ENCODE measurements around the gene SYNDIG1L.

SYNDIG1L gene

DNA sequence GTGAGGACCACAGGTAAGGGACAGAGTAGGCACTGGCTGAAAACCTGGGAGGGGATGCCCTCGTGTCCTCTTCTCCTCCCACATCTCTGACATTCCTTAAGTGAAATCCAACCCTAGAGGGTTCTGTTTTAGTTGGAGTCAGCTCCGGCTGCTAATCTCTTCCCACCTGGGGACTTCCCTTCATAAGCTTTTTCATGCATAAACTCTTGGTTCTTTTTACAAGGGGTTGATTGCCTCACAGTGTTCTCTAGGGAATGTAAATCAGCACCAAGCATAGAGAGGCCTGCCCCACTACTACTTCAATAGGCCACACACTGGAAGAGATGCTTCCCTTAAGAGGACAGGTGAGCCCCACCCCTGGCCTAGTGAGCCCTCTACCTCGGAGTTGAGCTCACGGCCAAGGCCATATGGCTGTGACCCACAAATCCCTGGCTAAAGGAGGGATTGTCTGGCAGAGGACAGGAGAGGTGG lies 3.2 kb upstream of the SYNDIG1L start:
- DNase-seq: no peak

DNA sequence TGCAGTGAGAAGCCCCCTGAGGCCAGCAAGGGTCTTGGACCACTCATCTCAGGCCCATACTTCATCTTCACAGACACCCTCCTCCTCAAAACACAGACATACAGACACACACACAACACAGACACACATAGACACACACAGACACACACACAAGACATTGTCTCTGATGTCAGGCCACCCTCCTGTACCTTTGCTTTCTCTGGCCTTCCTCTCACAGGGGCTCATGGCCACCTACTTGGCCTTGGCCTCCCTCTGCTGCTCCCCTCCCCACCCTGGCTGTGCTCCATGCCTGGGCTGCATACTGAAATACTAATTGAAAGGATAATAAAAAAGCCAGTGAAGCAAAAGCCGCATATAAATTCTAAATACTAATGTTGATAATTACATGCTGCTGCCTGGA lies 1.6 kb upstream of the SYNDIG1L start:
- no peak for DNase-seq

DNA sequence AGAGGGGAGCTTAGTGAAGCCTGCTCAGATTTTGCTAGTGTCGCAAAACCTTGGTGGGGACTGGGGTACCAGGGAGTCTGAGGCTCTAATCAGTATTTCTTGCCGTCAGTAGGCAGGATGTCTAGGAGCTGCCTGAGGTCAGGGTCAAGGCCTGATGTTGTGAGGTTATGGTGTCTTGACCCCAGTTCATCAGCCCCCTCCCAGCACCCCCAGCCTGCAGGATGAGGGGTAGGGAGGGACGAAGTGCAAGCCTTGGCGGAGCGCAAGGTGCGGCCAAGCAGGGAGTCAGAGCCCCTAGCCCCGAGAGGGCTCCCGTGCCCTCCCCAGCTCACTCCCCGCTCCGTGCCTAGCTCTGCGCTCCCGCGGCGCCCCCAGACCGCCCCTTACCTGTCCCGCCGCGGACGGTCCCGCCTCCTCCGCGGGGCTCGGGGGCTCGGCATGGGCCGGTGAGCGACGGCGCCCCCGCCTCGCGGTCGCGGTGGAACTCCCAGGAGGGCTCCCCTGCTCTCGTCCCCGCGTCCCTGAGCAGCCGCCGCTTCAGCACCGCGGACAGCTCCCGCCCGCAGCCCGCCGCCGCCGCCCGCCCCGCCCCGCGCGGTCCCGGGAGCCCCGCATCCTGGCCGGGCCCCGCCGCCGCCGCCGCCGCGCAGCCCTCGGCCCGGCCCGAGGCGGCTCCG lies 347 bp downstream of the SYNDIG1L start:
- peak; percentile 10 to 57 (median 30) for DNase-seq

DNA sequence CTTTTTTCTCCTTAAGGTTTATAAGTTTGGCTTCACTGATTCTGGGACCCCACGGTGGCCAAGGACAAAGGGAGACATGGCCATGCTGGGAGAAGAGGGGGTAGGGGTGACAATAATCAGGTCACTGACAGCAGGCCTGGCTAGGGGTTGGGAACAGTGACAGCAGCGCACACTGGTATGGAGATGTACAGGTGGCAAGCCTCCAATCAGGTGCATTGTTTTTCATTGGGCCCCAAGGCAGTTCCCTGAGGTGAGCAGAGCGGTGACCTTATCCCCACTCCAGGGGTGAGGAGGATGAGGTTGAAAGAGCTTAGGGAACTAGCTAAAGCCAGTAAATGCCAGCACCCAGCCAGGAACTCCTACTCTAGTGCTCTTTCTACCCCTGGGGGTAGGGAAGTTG lies 1.4 kb downstream of the SYNDIG1L start:
- no peak for DNase-seq

DNA sequence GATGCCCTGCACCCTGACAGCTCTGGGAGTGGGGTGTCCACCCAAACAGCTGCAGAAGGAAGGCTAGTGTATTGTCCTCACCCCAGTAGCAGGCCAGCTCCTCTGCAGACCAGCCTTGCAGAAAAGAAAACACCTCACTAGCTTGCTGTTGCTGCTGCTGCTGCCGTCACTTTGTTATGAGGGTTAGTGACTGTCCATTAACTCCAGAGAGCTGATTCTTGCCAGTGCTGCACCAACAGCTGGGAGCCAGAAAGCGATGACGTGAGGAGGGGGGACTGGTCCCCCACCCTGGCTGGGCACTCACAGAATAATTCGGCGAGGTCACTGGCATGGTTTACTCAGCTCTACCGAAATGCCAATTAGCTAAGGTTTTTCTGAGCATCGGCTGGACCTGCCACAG lies 2.8 kb downstream of the SYNDIG1L start:
- no peak for DNase-seq

DNA sequence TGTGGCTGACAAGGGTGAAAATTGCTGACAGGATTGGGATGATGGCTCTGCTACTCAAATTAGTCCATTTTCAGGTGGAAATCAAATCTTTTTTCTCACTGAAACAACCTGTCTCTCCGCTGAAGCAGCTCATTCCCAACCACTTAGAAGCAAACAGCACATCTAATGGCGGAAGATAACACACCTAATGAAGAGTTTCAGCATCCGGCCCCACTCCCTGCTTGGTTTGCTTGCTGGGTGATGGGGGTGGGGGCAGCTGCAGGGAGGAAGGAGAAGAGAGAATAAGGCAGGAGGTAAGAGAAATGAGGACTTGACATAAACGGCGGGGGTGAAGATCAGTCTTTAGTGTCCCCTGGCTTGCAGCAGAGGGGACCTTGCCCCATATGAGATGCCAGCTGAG lies 4.0 kb downstream of the SYNDIG1L start:
- no peak for DNase-seq

DNA sequence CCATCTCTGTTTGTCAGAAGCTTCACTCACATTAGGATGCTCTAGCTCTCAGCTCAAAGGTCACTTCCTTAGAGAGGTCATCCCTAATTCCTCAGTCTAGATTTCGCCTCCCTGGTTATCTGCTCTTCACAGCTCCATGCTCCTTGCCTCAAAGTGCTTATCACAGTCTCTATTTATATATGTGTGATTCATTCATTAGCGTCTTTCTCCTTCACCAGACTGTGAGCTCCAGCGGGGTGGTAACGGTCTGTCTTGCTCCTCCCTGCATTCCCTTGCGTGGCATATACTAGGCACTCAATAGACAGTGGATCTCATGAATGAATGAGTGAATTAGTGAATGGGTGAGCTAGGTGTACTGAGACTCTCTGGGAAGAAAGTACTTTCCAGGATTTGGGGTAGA lies 6.9 kb downstream of the SYNDIG1L start:
- DNase-seq: no peak

DNA sequence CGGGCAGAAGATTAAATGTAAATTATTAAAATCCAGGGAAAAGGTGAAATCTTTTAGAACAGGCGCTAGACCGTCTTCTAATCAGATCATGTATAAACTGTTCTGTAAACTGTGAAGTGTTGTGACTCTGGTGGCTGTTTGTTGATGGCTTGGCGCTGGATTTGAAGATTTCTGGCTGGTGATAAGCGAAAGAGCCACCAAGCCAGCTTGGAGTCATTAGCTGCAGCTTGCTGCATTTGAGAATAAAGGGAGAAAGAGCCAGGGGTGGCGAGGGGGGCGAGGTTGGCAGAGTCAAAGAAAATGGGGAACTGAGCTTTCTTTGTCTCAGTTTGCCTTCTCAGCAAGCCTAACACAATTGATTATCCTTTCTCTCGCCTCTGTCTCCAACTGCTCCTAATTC lies 8.0 kb downstream of the SYNDIG1L start:
- DNase-seq: no peak

DNA sequence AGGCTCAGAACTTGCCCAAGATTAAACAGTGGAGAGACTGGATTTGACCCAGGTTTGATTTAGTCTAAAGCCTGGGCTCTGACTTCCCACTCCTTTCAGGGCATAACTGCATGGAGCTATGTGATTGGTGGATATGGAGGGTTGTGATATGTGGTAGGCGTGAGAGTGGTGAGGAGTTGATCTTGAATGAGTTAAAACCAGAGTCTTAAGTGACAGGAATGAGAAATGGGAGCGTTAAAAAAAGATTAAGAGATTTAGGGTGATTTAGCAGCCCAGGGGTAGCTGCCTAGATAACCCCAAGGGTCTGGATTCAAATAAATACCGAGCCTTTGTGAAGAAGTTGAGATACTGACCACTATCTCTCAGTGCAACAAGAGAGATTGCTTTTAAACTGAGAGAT lies 8.4 kb downstream of the SYNDIG1L start:
- no peak for DNase-seq

DNA sequence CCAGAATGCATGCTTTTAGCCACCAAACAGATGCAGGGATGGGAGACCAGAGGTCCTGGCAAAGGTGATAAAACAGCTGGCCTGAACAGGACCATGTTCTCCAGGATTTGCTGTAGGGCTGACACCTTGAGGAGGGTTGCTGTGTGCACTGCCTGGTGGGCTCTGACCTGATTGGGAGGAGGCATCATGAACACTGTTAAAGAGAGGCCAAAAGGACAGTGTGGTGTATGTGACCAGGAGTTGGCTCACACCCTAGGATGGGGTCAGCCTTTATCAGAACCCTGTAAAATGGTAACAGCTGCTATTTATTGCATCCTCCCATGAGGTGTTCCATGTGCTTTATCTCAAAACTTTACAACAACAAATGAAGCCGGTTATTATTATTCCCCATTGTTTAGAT lies 8.8 kb downstream of the SYNDIG1L start:
- no peak for DNase-seq

DNA sequence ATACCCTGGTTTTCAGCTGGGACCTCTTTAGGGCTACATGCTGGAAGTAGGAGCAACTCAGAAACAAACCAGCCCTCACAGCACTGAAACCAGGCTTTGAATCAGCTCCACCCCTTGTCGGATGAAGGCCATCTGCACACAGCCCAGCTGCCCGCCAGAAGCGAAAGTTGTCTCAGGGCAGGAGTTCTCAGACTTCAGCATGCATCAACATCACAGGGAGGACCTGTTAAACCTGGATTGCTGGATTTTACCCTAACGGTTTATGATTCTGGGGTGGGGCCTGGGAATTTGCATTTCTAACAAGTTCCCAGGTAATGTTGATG lies 10.9 kb downstream of the SYNDIG1L start:
- DNase-seq: no peak

DNA sequence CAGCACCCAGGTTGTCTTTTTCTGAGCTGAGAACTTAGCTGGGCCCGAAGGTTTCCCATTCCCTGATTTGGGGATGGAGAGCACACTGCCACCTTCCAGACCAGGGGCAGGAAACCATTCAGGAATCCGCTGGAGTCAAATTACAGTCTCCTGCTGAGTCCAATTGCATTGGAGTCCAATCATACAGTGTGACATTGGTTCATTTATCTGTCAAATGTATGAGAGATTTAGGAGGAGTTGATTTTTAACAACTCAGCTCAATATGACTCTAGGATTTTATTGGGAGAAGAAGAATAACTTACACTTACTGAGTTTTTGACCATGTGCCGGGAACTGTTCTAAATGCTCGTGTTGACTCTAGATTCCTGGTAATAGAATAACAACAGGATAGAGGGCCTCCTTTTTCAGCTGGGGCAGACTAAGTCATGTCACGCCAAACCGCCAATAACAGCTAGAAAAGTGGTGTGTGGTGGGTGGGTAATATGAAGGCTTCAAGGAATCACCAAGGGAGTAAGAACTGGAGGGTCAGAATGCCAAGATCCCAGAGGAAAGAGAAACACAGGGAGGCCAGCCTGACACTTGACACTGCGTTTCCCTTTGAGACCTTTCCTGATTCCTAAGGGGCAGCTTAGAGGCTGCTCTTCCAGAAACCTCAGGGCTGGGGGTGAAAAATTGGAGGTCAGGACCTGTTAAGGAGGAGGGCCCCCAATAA lies 11.5 kb downstream of the SYNDIG1L start:
- no peak for DNase-seq

DNA sequence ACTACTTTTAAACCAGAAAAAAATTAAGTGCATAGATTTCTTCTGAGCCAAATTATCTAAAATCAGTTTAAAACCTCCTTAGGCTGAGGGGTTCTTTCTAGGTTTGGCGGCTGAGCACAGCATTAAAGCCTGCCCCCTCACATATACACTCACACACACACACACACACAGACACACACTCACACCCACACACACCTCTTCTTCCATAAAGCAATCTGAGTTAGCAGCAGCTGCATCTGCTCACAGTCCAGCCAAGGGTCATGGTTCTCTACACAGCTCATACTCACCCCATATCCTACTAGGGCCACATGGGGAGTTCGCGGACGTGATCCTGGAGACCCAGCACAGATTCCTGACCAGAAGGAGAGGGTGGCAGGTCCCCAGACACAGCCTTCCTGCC lies 12.4 kb downstream of the SYNDIG1L start:
- DNase-seq: no peak

DNA sequence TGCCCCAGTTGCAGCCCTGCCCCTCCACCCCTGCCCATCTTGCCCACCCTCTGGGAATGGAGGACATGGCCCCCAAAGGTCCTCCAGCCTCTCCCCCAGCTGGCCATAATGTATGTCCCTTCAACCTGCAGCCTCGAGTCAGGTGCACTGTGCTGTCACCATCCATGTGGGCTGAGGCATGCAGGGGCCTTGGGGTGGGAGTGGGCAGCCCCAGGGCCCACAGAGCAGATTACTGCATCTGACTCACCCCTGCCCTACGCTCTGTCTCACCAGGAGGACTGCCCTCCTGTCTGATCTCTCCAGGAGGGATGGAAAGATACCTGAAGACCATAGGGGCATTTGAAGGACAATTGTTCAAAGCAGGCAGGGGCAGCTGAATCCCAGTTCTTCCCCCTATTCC lies 13.3 kb downstream of the SYNDIG1L start:
- DNase-seq: no peak

DNA sequence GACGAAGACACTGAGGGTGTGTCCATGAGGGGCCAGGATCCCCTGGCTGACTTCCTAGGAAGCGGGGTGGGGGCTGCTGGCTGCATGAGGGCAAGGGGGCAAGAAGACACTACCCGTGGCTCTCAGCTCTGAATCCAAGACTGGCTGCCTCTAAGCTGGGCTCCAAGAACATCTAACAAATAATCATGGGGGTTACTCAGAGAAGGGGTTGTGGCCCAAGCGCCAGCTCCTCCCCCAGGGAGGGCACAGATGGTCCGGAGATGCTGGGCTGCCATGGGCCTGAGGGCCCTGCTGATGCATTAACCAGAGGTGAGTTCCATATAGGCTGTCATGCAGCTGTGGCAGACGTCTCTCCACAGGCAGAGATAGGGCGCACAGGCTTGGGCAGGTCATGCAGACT lies 14.3 kb downstream of the SYNDIG1L start:
- no peak for DNase-seq

DNA sequence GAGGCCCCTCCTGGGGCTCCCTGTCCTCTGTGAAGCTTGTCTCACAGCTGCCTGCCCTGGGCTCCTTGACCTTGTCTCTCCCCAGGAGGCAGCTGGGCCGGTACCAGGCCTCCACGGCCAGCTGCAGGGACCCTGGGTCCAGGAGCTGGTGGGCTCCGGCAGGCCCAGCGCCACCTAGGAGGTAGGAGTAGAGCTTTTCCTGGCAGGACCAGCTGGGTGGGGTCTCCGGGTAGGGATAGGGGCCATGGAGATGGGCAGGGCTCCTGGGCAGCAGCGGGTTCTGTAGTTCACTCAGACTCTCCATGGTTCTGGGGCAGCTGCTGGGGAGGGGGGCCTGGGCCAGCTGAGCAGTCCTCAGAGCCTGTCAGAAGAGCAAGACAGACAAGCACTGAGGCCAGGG lies 16.6 kb downstream of the SYNDIG1L start:
- no peak for DNase-seq

DNA sequence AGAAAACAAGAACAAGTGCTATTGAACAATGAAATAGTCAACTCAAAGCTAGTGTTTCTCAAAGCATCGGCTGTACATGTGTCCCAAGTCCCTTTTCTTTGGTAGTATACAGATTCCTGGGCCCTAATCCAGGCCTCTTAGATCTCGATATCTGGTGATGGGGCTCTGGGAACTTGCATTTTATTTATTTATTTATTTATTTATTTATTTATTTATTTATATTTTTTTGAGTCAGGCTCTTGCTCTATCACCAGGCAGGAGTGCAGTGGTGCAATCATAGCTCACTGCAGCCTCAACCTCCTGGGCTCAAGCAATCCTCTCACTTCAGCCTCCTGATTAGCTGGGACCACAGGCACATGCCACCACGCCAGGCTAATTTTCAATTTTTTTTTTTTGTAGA lies 17.1 kb downstream of the SYNDIG1L start:
- no peak for DNase-seq

DNA sequence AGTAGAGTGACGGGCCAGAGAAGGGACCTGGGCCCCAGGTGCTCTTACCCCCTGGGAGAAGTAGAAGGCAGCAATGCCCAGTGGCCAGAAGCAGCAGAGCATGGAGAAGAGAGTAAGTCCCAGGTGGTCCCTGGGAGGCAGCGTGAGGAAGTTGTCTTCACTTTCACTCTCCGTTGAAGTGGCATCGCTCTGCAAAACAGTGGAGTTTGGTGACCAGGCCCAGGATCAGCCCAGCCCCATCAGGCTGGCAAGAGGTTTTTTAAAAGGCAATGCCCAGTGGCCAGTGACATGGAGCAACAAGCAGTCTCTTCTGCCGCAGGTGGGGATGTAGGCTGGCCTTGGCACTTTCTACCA lies 18.2 kb downstream of the SYNDIG1L start:
- no peak for DNase-seq

DNA sequence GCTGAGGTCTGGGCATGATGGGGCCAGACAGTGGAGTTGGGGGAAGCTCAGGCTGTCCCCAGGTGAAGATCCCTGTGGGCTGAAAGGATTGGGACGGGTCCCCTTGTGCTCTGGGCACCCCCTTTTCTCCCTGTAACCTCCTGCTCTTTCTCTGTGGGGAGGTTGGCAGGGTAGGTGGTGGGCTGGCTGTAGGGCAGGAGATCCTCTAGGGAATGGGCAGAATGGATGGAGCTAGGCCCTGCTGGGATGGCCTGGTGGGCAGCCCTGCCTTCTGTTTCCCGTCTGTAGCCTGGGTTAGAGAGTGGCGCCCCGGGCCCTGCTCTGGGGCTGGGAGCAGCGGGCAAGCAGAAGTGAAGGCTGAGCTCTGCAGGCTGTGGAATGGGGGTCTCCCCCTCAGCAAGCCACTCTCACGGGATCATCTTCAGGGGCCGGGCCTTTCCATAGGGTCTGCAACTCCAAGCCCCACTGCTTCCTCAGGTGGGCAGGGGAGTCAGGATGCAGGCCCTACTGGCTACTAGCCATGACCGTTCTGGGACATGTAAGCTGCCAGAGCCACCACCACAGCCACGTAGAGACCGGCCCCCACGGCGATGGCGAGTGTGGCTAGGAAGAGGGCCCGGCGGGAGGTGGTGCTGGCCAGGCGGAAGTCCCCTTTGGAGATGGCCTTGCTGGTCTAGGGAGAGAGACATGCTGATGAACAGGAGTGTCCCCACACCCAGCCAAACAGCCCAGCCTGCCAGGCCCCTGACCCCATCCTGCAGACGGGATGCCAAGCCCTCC lies 18.8 kb downstream of the SYNDIG1L start:
- no peak for DNase-seq

DNA sequence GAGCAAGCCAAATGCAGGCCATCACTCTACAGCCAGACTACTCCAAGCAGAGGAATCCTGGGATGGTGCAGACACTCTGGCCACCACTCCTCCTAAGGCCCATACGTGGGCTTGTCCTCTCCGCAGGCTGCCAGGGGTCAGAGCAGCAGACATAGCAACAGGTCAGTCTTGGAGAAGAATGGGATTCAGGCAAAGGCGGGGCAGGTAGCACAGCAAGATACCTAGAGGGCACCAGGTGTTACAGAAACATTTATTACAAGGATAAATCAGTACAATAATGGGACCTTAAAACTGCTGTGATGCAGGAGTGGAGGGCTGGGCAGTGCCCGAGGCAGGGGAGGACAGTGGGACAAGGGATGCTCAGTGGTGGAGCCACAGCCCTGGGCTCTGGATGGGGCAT lies 20.3 kb downstream of the SYNDIG1L start:
- DNase-seq: no peak

DNA sequence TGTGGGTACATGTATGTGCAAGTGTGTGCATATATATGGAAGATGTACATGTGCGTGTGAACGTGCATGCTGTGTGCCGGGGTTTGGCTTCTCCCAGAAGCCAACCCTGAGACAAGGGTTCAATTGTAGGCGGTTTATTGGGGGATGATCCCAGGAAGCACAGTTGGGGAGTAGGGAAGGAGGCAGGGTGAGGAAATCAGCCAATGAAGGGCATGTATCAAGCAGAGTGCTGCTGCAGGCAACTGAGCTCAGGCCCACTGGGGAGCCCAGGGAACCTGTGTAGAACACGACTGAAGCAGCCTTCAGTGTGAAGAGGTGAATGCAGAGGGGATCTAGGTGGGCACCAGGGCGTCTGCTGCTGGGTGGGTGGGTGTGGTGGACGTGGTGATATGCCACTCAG lies 21.6 kb downstream of the SYNDIG1L start:
- no peak for DNase-seq

DNA sequence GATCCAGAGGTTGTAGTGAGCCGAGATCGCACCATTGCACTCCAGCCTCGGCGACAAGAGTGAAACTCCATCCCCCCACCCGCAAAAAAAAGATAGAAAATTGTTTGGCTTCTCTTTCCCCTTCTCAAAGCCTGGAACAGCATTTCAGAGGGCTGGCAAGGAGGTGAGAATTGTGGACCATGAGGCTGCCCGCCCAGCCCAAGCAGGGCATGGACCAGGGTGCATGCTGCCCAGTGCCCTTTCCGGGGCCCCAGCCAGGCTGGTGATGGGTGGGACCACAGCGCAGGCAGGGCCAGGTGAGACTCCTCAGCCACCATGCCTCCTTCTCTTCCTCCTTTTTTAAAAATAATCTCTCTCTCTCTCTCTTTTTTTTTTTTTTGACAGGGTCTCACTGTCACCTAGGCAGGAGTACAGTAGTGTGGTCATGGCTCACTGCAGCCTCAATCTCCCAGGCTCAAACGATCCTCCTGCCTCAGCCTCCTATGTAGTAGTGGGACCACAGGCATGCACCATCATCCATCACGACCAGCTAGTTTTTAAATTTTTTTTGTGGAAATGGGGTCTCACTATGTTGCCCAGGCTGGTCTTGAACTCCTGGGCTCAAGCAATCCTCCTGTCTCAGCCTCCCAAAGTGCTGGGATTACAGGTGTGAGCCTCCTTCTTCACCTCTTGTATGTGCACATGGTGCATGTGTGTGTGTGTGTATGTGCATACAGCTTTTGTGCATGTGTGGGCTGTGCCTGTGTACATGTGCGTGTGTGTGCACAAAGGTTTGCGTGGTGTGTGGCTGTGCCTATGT lies 22.2 kb downstream of the SYNDIG1L start:
- no peak for DNase-seq

Data from T-helper 1 cell (primary cell).